GM18868 (cell line): ENCODE results near the gene RPL9.
A peak's percentile ranks its signal among the peaks of the same experiment; 100 is the strongest.
"Not testable (repeated sequence)": the region's sequence is repeated elsewhere in the genome, so short reads cannot be mapped to it uniquely, and the experiment has no call there.

Source experiments
- ATAC-seq: cut with Tn5 transposase; IDR thresholded peaks from one replicate; pipeline ENCODE4 v1.9.1; 2021; ENCODE audit warnings: mild to moderate bottlenecking, moderate library complexity; ENCODE audit not compliant: unreplicated experiment

RPL9 gene

GRCh38 chr4:39458505-39459300, at the start of gene RPL9, which contains the start of gene LIAS:
Gene RPL9, minus strand, starts transcription at chr4:39458922. Its CDS starts 483 bp downstream, at chr4:39458439.
Gene LIAS, plus strand, starts transcription at chr4:39459056. Its CDS starts 62 bp downstream, at chr4:39459118.
- peak; percentile 80 for ATAC-seq

- no peak for ATAC-seq
Measured at GRCh38 chr4:39505581-39505980, 46.9 kb upstream of the RPL9 start.

GRCh38 chr4:39504538-39504937, 45.8 kb upstream of the RPL9 start:
- no peak for ATAC-seq

- ATAC-seq: not testable (repeated sequence)
Measured at GRCh38 chr4:39502664-39503035, 43.9 kb upstream of the RPL9 start.

- no peak for ATAC-seq
Measured at GRCh38 chr4:39502019-39502663, 43.4 kb upstream of the RPL9 start.

GRCh38 chr4:39498727-39499020, 40.0 kb upstream of the RPL9 start:
- ATAC-seq: no peak

- no peak for ATAC-seq
Measured at GRCh38 chr4:39497909-39498726, 39.4 kb upstream of the RPL9 start.

GRCh38 chr4:39495446-39496213, 36.9 kb upstream of the RPL9 start:
- no peak for ATAC-seq

GRCh38 chr4:39494354-39494753, 35.6 kb upstream of the RPL9 start:
- no peak for ATAC-seq

- ATAC-seq: no peak
Measured at GRCh38 chr4:39490322-39490721, 31.6 kb upstream of the RPL9 start.

GRCh38 chr4:39486221-39486804, 27.6 kb upstream of the RPL9 start:
- ATAC-seq: no peak

- ATAC-seq: no peak
Measured at GRCh38 chr4:39484582-39485272, 26.0 kb upstream of the RPL9 start.

- ATAC-seq: no peak
Measured at GRCh38 chr4:39480902-39481695, 22.4 kb upstream of the RPL9 start.

GRCh38 chr4:39480251-39480650, 21.5 kb upstream of the RPL9 start:
- no peak for ATAC-seq

- no peak for ATAC-seq
Measured at GRCh38 chr4:39476187-39476895, 17.6 kb upstream of the RPL9 start.

- no peak for ATAC-seq
Measured at GRCh38 chr4:39472396-39472795, 13.7 kb upstream of the RPL9 start.

GRCh38 chr4:39470402-39470801, 11.7 kb upstream of the RPL9 start:
- no peak for ATAC-seq

GRCh38 chr4:39469429-39470077, 10.8 kb upstream of the RPL9 start:
- peak; percentile 81 for ATAC-seq
